Immature natural killer cell (primary cell): Measurements from ENCODE around the gene IER5. TPM values are rescaled to one million over a fixed set of nuclear protein-coding genes. Genes with fewer than 3 reads are reported as not detected.

Source experiments
- DNase-seq, 3 donors: peaks; one replicate each; pipeline ENCODE4 v3.0.0; 2022; ENCODE audit warnings: mixed read lengths in 1 of 3
- H3K27ac Mint-ChIP-seq, 6 donors: one replicate each; pipeline ENCODE4 v1.8.0; 2020; ENCODE audit warnings: mixed read lengths in 6 of 6, mild to moderate bottlenecking in 5 of 6, inconsistent platforms in 4 of 6, moderate library complexity in 3 of 6
- H3K27me3 Mint-ChIP-seq, 3 donors: one replicate each; pipeline ENCODE4 v1.8.0; 2020 to 2021; ENCODE audit warnings: low read depth in 3 of 3, mild to moderate bottlenecking in 3 of 3, mixed read lengths in 3 of 3, moderate library complexity in 3 of 3, inconsistent platforms in 1 of 3
- H3K36me3 Mint-ChIP-seq, 3 donors: one replicate each; pipeline ENCODE4 v1.8.0; 2020; ENCODE audit warnings: mixed read lengths in 3 of 3, inconsistent platforms in 2 of 3, mild to moderate bottlenecking in 2 of 3
- H3K4me1 Mint-ChIP-seq, 2 donors: one replicate each; pipeline ENCODE4 v1.8.0; 2020; ENCODE audit warnings: inconsistent platforms in 2 of 2, mild to moderate bottlenecking in 2 of 2, mixed read lengths in 2 of 2, moderate library complexity in 1 of 2
- H3K4me3 Mint-ChIP-seq, 5 donors: one replicate each; pipeline ENCODE4 v1.8.0; 2020; ENCODE audit warnings: mild to moderate bottlenecking in 5 of 5, mixed read lengths in 5 of 5, inconsistent platforms in 3 of 5, moderate library complexity in 3 of 5
- H3K9me3 Mint-ChIP-seq, 6 donors: one replicate each; pipeline ENCODE4 v1.8.0; 2020; ENCODE audit warnings: mild to moderate bottlenecking in 6 of 6, mixed read lengths in 6 of 6, inconsistent platforms in 4 of 6, moderate library complexity in 3 of 6
- polyA plus RNA-seq, 3 donors: library from polyadenylated mRNA; unstranded; fragments of 300-500 nt; fragmentation: Illumina TruSeq; gene quantifications; one replicate each; pipeline ENCODE4 v1.2.3, GENCODE V29; 2021

Gene IER5
- polyA plus RNA-seq, 3 donors from 2014 or later = 11.6 to 22.7 (median 14.4) TPM

GRCh38 chr1:181140398-181140797 lies 51.9 kb downstream of the IER5 start:
- H3K9me3 Mint-ChIP-seq = no peaks in the 10 kb centered on the region
- peaks cover 50 to 64% of the 10 kb centered on the region in 2 donors for H3K4me1 Mint-ChIP-seq
- no peak for DNase-seq
- no peaks in the 10 kb centered on the region for H3K36me3 Mint-ChIP-seq
- H3K4me3 Mint-ChIP-seq = no peak overlapping the region
- H3K27me3 Mint-ChIP-seq = peaks cover 2 to 6% (median 5%) of the 10 kb centered on the region in 3 donors
- H3K27ac Mint-ChIP-seq = peak overlapping the region in 1 of 6 donors; percentile 68

GRCh38 chr1:181140891-181141290 lies 52.4 kb downstream of the IER5 start:
- no peaks in the 10 kb centered on the region for H3K36me3 Mint-ChIP-seq
- H3K4me3 Mint-ChIP-seq = peak overlapping the region in 1 of 5 donors; percentile 30
- no peaks in the 10 kb centered on the region for H3K9me3 Mint-ChIP-seq
- H3K27me3 Mint-ChIP-seq = peaks cover 2 to 6% (median 5%) of the 10 kb centered on the region in 3 donors
- peak overlapping the region in 1 of 6 donors; percentile 68 for H3K27ac Mint-ChIP-seq
- peaks cover 48 to 59% of the 10 kb centered on the region in 2 donors for H3K4me1 Mint-ChIP-seq
- no peak for DNase-seq

DNA sequence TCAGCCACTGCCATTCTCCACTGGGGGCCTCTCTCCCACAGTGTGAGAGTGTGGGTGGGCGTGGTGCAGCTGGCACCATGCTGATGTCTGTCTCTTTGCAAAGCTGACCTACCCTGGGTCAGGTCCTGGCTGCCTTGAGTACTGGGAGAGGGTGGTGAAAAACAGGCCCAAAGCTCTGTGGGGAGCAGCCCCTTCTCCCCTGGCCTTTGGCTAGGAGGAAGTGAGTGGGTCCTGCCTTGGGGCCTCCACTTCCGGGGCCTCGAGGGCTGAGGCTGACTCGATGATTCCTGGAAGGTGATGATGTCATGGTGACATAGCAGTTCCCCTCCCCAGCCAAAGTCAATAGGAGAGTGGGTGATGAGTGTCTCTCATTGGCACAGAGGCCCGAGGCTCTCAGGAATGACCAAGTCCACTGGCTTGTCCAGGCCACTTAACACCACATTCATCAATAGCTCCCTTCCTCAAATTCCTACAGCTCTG lies 53.0 kb downstream of the IER5 start:
- no peaks in the 10 kb centered on the region for H3K9me3 Mint-ChIP-seq
- peak overlapping the region in 2 of 6 donors; percentile 19 to 22 for H3K27ac Mint-ChIP-seq
- peaks cover 2 to 8% (median 5%) of the 10 kb centered on the region in 3 donors for H3K27me3 Mint-ChIP-seq
- H3K36me3 Mint-ChIP-seq = no peaks in the 10 kb centered on the region
- H3K4me3 Mint-ChIP-seq = peak overlapping the region in 1 of 5 donors; percentile 19
- no peak for DNase-seq
- peaks cover 45 to 54% of the 10 kb centered on the region in 2 donors for H3K4me1 Mint-ChIP-seq

Other genes starting within 250 kb of the IER5 start
- not detected for gene KIAA1614, start 175.8 kb upstream of the IER5 start, polyA plus RNA-seq
- gene STX6, start 65.8 kb upstream of the IER5 start, polyA plus RNA-seq = 10 to 100 TPM in 1 of 3 donors, 1 to 10 TPM in 2; 6.0 to 14.4 (median 7.9) TPM
- gene MR1, start 54.7 kb upstream of the IER5 start, polyA plus RNA-seq = 10 to 100 TPM; 45.0 to 62.7 (median 54.1) TPM